HepG2 (cell line): ENCODE data around the gene NSUN2.

Source experiments
- ATF2 ChIP-seq: sonication (generic); formaldehyde crosslinking; IDR thresholded peaks from 2 replicates; pipeline ENCODE4 v1.4.0; 2020; ENCODE audit warnings: missing genetic modification reagents
- BHLHE40 ChIP-seq: IDR thresholded peaks from 2 replicates; pipeline ENCODE4 v1.6.1; 2011; ENCODE audit warnings: low read length, improper control_type of control experiment
- GATAD2A ChIP-seq: IDR thresholded peaks from 2 replicates; pipeline ENCODE4 v1.6.1; 2016
- GTF2F1 ChIP-seq: fragments of 150-350 bp; IDR thresholded peaks from 2 replicates; pipeline ENCODE4 v1.6.1; 2014; ENCODE audit warnings: low read length
- RFX5 ChIP-seq: IDR thresholded peaks from 2 replicates; pipeline ENCODE4 v1.6.1; 2011; ENCODE audit warnings: low read depth, low read length, improper control_type of control experiment
- RXRA ChIP-seq: sonication (generic); formaldehyde crosslinking; IDR thresholded peaks from 2 replicates; pipeline ENCODE4 v1.5.1; 2020; ENCODE audit warnings: missing genetic modification reagents
- SIN3A ChIP-seq: IDR thresholded peaks from 2 replicates; pipeline ENCODE4 v1.6.1; 2011; ENCODE audit warnings: low read depth, mild to moderate bottlenecking, control low read depth, low read length, borderline replicate concordance
- YY1 ChIP-seq: IDR thresholded peaks from 2 replicates; pipeline ENCODE4 v1.6.1; 2011; ENCODE audit warnings: low read length, low read depth, moderate library complexity, mild to moderate bottlenecking; ENCODE audit not compliant: insufficient read depth, insufficient replicate concordance
- ZNF446 ChIP-seq: sonication (generic); formaldehyde crosslinking; IDR thresholded peaks from 2 replicates; pipeline ENCODE4 v1.5.0; 2020; ENCODE audit warnings: mild to moderate bottlenecking, missing genetic modification reagents
- TF ChIP-seq, protein P1 (sequence below): sonication (generic); formaldehyde crosslinking; IDR thresholded peaks from 2 replicates; pipeline ENCODE4 v1.5.0; 2020; ENCODE audit warnings: mild to moderate bottlenecking, missing genetic modification reagents, moderate library complexity
- TF ChIP-seq, protein P2 (sequence below): sonication (generic); formaldehyde crosslinking; IDR thresholded peaks from 2 replicates; pipeline ENCODE4 v1.5.1; 2020; ENCODE audit warnings: missing genetic modification reagents, mild to moderate bottlenecking, borderline replicate concordance
- TF ChIP-seq, protein P3 (sequence below): sonication (generic); formaldehyde crosslinking; IDR thresholded peaks from 2 replicates; pipeline ENCODE4 v1.8.1; 2023; ENCODE audit warnings: mild to moderate bottlenecking, missing genetic modification reagents, borderline replicate concordance

GRCh38 chr5:6634788-6635430 is 2.1 kb upstream of the NSUN2 start:
- TF ChIP-seq RFX5 (no peak), ATF2 (no peak), GATAD2A (no peak), SIN3A (no peak), BHLHE40 (no peak), RXRA (CRISPR knock-in tag) (no peak), YY1 (no peak), ZNF446 (CRISPR knock-in tag) (no peak), GTF2F1 (no peak)
- TF ChIP-seq, protein P1, sequence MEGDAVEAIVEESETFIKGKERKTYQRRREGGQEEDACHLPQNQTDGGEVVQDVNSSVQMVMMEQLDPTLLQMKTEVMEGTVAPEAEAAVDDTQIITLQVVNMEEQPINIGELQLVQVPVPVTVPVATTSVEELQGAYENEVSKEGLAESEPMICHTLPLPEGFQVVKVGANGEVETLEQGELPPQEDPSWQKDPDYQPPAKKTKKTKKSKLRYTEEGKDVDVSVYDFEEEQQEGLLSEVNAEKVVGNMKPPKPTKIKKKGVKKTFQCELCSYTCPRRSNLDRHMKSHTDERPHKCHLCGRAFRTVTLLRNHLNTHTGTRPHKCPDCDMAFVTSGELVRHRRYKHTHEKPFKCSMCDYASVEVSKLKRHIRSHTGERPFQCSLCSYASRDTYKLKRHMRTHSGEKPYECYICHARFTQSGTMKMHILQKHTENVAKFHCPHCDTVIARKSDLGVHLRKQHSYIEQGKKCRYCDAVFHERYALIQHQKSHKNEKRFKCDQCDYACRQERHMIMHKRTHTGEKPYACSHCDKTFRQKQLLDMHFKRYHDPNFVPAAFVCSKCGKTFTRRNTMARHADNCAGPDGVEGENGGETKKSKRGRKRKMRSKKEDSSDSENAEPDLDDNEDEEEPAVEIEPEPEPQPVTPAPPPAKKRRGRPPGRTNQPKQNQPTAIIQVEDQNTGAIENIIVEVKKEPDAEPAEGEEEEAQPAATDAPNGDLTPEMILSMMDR (CRISPR knock-in tag), result no peak
- TF ChIP-seq, protein P2, sequence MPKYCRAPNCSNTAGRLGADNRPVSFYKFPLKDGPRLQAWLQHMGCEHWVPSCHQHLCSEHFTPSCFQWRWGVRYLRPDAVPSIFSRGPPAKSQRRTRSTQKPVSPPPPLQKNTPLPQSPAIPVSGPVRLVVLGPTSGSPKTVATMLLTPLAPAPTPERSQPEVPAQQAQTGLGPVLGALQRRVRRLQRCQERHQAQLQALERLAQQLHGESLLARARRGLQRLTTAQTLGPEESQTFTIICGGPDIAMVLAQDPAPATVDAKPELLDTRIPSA (CRISPR knock-in tag), result no peak
- TF ChIP-seq, protein P3, sequence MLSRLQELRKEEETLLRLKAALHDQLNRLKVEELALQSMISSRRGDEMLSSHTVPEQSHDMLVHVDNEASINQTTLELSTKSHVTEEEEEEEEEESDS (CRISPR knock-in tag), result no peak
